Activated CD8-positive, alpha-beta memory T cell treated with anti-CD3 and anti-CD28 coated beads, Interleukin-2, amount 50 U/mL, for 24 hours (primary cell): ENCODE results near the gene QSOX1.

Source experiments
- DNase-seq: peaks from one replicate; pipeline ENCODE4 v3.0.0-alpha.2; 2020; ENCODE audit errors: extremely low read depth

QSOX1 gene

DNA sequence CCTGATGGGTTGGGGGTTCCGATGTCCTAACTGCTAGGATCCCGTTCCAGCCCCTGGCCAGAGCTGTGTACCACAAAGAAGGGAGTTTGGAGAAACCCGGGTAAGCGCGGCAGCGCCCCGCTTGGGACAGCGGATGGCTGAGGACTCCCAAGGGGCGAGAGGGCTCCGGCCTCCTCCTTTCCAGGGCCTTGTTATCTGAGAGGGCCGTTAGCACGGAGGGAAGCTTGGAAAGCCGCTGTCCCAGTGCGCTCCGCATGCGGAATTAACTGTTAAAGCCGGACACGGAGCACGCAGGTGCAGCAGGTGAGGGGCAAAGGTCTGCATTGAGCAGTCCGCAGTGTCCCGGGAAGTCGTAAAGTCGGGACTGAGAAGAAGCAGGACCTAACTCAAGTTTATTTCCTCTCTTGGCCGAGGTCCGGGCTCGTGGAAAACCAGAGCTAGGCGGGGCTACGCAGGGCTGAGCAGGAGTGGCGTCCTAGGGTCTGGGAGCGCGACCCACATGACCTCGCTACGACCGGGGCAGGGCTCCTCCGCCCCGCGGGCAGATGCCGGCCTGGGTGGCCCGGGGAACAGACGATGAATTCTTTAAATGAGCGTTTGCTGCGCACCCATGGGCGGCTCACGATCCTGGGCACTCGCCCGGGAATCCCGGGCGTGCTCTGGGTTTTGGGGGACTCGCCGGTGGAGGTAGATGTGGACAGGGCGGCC, 79.9 kb downstream of the QSOX1 start:
- DNase-seq, result no peak

DNA sequence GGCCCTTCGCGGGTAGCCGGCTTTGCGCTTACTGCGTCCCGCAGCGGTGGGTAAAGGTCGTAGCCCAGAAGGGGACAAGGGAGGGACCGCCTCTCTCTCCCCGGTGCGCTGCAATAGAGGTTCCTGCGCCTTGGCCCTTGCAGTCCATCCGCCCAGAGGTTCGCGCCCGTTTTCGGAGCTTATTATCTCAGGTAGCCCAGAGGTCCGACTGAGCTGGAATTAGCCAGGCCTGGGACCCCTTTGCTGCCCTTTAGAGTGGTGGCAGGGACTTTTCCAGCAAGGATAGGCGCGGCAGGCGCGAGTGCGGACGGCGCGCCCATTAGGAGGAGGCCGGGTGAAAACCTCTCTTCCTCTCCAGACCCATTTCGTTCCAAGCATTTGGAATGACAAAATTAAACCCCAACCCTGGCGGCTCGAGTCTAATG, 80.4 kb downstream of the QSOX1 start:
- DNase-seq, result no peak

DNA sequence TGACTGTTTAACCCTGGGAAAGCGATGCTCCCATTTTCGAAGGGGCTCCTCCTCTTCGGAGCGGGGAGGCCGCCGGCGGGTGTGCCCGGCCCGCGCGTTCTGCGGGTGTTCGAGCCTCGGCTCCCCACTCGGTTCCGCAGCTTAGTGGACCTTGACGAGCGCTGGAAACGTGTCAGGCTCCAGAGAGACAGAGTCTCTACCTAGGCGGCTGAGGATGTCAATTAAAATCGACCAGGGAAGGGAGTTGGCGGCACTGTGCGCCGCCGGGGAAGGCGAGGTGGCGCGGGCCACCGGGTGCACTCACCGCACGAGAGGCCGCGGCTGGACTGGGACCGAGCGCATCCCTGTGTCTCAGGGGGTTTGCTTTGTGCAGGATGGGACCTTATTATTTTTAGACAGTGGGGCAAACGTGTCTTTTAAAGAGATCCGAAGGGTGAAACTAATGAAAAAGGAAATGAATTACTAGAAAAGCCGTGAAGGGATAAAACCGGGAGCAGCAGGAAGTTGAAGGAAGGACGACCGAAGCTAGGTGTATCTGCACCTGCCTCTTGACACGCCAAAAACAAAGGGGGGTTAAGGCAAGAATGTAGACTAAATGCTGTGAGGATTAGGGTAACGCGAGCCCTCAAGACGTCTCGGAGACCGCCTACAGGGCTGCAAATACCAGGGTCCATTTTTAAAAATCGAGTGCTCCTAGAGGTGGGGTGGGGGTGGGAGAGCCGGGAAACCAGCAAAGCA, 81.0 kb downstream of the QSOX1 start:
- DNase-seq, result no peak

DNA sequence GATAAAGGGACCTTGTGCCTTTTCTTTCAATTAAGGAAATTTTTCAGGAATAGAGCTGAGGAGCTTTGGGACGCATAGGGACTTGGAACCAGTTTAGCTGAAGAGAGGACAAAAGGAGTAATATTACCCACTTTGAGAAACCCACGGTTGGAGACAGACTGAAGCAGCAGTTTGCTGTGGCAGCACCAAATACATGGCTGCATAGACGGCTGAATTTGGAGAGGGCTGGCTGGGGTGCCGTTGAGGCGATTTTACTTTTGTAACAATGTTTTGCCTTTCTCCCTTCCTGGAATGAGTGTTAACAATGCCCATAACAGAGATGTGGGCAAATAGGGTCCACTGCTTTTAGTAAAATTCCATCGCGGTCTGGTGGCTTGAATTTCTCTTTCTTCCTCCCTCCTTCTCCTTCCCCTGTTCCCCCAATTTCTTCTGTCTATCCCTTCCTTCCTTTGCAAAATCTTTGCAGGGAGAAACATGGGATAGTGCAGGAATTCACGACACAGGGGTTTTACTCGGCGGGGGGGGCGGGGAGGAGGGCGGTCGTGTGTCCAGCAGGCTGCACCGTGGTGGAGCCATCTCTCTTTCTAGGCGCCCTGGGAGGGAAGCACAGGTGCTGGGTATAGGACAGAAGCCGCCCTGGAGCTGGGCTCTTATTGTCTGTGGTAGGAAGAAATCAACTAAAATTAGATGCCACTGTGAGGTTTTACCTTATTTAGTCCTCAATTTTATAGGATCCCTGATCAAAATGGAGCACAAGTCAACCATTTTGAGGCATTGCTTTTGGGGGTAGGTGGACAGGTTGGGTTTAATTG, 82.2 kb downstream of the QSOX1 start:
- DNase-seq, result no peak

GRCh38 chr1:180237869-180238476, 83.3 kb downstream of the QSOX1 start:
- DNase-seq, result no peak

GRCh38 chr1:180238675-180239074, 84.0 kb downstream of the QSOX1 start:
- DNase-seq, result no peak

DNA sequence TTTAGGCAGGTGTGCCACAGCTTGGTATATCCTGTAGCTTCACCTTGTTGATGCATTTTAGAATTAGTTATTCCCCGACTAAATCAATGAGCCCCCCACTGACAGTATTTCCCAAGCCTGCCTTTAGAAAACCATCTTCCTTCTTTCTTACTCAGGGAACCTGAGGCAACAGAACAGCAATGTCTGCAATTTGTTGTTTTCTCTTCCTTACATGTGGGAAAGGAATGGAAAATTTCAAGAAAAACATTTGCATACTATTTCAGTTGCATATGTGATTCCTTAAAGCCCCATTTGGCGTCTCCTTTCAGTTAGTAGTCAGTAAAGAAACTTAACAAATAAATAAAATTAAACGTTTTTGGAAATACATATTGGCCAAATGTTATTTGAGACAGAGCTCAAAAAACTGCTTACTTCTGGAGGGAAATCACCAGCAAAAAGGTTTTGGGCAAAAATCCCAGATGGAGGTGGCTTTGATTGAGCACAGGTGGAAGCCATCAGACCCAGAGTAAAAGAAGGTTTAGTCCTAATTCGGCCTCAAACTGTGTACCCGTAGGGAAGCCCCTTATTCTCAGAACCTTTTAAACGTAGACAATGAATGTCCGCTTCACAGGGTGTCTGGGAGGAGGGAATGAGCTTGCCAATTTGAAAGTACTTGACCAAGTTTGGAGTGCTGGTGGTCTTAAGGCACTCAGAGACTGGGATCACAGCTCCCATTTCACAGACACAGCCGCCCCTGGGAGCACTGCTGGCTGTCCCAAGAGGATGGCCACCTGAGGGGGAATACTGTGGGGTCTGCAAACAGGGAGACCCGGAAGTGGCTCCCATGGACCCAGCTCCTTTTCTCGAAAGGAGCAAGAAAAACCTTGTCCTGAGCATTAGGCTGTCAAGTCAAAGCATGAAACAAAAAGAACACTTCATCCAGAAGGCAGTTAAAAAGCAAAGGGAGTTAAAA, 84.8 kb downstream of the QSOX1 start:
- DNase-seq, result no peak

- no peak for DNase-seq
These were observed 87.3 kb downstream of the QSOX1 start for GRCh38 chr1:180241716-180242544.

DNA sequence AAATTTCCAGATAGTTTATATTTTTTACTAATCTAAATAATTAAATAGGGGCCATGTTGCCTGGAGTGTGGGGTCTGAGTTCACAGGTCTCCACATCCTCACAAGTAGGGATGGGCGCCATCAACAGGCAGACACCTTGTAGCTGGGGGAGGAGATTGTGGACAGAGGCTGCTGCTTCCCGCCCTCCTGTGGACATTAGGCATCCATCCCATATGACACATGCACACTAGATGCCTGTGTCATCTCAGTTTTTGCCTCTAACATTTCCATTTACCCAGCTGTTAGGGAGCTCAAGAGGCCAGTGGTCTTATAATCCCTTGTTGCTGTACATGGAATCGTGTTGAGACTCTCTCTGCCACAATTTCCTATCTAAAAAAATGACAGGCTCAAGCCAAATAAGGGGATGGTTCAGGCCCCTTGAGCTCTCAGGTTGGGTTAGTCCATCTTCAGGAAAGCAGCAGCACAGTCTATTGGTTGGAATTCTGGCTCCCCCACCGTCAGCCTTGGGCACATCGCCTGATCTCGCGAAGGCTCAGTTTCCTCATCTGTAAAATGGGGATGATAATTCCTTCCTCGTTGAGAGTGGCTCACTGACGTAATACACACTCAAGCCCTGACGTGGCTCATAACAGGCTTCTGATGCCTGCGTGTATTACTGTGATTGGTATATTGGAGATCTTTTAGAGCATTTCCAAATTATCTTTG, 89.0 kb downstream of the QSOX1 start:
- DNase-seq, result no peak

GRCh38 chr1:180244840-180245239, 90.2 kb downstream of the QSOX1 start:
- DNase-seq, result no peak

DNA sequence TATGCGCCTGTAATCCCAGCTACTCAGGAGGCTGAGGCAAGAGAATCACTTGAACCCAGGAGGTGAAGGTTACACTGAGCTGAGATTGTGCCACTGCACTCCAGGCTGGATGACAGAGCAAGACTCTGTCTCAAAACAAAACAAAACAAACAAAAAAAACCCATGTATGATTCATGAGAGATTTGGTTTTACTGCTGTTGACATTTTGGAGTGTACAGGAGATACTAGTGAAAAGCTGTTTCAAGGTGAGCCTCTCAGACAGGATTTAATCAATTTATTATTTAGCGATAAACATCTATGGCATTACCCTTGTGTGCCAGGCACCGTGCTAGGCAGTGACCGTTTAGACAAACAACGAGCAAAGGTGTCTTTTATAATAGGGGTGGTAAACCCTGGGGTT, 91.9 kb downstream of the QSOX1 start:
- DNase-seq, result no peak

- DNase-seq, result no peak
These were observed 92.4 kb downstream of the QSOX1 start for GRCh38 chr1:180247061-180247460.

DNA sequence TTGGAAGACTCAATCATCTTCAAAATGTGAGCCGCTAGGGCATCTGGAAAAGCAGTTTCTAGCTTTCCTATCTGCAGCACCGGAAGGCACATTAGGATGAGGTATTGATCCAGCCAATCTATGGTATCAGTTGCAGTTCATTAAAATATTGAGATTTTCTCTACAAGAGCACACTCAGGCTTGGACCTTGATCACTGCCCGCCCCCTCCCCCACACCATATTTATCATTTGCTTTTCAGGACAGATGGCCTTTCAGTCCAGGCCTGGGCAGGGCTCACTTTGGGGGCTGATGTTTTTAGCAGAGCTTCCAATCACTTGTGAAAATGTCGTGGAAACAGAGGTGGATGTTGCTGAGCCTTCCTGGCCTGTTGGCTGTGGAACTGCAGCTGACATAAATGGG, 92.9 kb downstream of the QSOX1 start:
- DNase-seq, result no peak

DNA sequence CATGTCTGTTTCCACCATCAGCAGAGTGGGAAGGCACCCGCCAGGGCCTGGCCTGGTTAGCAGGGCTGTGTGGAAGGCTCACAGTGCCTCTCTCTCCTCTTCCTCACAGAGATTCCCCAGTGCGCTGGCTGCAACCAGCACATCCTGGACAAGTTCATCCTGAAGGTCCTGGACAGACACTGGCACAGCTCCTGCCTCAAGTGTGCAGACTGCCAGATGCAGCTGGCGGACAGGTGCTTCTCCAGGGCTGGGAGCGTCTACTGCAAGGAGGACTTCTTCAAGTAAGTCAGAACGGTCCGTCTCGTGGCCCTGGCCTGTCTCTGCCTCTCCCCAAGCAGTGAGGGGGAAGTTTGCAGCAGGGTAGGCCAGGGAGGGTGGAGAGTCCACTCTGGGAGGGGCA, 93.5 kb downstream of the QSOX1 start:
- DNase-seq, result no peak

DNA sequence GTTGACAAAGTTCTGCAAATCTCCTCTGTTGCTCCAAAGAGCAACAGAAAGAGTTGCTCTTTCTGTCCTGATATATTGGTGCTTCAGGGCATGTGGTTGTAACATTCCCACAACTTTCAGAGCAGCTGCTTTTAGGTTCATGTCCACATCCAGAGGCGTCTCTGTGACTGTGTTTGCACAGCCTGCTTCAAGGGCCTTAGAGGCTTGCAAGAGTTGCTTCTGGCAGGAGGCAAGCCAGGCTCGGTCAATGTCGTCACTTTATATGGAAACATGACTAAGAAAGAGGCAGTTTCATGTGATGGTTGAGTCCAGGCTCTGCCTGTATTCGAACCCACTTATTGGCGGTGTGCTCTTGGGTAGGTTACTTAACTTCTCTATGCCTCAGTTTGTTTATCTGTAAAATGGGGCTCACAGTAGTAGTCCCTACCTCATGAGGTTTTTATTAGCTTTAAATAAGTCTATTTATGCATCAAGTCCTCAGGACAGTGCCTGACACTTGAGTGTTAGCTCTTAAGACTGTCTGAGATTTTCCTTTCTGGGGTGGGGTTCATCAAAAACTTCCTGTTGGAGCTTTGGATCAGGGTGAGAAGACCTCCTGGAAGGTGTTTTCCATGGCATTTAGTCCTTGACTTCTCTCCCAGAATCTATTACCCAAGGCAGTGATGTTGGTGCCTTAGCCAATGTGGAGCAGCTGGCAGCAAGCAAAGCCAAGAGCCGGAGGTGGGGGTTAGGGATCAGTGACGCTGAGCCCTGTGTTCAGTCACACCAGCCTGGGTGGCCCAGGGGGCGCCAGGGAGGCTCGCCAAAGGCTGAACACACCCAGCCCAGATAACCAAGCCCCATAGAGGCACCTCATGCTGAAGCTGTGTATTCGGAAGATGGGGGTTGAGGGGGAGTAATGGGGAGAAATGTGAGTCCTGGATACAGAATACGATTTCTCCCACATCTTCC, 94.3 kb downstream of the QSOX1 start:
- no peak for DNase-seq

DNA sequence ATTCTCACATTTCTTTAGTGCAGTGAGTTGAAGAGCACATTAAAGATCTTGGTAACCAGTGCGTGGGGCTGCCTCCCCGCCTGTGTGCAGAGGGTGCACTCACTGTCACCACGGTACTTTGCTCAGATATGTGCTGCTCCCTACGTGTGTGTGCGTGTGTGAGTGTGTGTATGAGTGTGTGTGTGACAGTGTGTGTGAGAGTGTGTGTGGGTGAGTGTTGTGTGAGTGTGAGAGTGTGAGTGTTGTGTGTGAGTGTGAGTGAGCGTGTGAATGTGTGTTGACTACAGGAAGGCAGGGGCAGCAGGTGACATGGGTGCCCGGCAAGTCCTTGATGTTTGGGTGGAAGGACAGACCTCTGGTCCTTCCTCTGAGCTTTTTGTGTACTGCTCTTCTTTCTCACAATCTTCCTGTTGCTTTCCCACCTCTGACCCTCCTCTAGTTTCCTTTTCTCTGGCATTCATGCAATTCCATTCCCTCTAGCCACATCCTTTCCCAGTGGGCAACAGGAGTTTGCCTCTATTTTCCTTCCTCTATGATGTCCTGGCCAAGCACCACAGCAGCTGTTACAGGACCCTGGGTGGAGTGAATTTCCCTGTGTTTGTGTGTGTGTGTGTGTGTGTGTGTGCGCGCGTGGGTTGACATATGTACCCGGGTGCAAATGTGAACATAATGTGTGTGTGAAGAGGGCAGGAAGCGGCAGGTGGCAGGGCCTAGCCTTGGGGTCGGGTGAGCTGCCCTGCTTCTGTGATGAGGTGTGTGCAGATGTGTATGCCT, 95.2 kb downstream of the QSOX1 start:
- DNase-seq, result no peak

DNA sequence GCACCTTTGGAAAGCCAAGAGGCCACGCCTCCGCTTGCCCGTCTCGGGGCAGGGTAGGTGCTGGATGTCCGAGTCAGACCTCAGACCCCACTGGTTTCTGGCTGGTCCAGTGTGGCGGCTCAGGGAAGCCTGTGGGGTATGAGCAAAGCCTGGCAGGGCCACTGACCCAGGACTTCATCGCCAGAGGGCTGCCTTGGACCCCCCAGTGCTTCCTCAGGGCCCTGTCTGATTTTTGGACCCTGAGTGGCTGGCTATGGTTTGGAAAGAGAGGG, 95.8 kb downstream of the QSOX1 start:
- no peak for DNase-seq
